ENCODE measurements around the gene PURB.

DNA sequence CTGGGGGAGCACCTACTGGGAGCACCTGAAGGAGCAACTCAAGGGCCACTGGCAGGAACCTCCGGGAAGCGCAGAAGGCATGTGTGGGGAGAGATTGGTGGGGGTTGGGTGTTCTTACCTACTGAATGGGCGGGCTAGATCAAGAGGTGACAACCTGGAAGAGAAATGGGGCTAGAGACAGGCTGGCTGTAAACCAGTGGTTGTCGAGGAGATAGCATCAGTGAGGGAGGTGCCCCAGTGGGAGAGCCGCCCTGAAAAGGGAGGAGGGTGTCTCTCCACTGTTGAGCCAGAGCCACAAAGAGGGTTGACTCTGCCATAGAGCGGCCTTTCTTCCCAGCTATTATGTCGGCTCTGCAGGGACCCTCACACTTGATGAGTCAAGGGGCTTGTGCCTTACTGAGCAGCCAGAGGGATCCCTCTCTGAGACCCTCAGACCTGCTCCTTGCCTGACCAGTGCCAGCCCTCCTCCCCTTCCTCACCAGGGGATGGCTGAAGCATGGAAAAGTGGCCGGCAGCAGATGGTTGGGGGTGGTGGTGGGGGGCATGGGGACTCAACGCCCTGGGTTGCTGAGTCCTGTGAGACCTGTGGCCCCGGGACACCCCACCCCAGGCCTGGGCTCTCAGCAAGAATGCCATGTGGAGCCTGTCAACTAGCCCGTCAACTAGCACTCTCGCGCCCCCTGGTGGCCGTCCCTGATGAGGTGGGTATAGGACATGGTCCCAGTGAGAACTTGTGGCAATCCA lies 36.4 kb upstream of the PURB start:
- peak in 1 of 2 experiments; percentile 53; a peak in 1 of 4 replicates for TF ChIP-seq SIN3A (IDR thresholded peaks at IDR 0.05; ENCODE audit: borderline replicate concordance in 2 of 2, control insufficient read depth in 1 of 2, low read depth in 2 of 2, low read length in 2 of 2)
- no peak for TF ChIP-seq POU5F1 (IDR thresholded peaks at IDR 0.05; ENCODE audit: borderline replicate concordance, low read depth, low read length, partially characterized antibody)

Data from K562 (cell line).